GM12874 (cell line): Measurements from ENCODE around the gene GPR27.

Experiments used
- TF ChIP-seq, protein P1 (sequence below): IDR thresholded peaks from 2 replicates; pipeline ENCODE4 v1.5.1; 2011; ENCODE audit warnings: low read depth, mild to moderate bottlenecking, control low read depth, low read length, moderate library complexity; ENCODE audit not compliant: insufficient read depth

GPR27 gene

DNA sequence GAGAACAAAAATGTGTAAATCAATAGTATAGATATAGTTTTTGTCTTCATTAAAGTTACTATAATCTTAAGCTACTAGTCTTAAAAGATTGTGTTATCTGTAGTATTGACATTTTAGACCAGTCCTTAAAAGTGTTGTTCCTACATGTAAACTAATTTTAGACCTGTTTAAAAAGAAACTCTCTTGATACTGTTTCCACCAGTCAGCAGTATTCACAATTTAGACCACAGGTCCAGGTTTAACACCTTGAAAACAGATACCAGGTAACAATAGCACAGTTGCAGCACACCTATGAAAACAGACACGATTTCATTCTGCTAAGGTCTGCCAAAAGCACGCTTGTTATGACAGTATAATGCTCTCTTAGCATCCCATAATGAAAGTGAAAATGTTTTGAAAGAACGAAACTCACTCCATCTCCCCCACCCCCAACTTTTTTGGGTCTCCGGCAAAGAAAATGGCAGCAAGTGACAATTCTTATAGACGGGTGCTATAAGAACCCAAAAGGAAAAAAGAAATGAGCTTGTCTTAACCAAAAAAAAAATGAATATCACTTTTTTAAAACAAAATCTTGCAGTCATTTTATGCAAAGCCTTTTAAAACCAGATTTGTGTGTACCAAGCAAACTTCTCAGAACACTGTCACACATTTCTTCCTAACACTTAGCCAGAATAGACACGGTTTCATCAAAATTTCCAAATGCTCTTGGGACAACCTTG lies 30.0 kb upstream of the GPR27 start:
- TF ChIP-seq, protein P1, sequence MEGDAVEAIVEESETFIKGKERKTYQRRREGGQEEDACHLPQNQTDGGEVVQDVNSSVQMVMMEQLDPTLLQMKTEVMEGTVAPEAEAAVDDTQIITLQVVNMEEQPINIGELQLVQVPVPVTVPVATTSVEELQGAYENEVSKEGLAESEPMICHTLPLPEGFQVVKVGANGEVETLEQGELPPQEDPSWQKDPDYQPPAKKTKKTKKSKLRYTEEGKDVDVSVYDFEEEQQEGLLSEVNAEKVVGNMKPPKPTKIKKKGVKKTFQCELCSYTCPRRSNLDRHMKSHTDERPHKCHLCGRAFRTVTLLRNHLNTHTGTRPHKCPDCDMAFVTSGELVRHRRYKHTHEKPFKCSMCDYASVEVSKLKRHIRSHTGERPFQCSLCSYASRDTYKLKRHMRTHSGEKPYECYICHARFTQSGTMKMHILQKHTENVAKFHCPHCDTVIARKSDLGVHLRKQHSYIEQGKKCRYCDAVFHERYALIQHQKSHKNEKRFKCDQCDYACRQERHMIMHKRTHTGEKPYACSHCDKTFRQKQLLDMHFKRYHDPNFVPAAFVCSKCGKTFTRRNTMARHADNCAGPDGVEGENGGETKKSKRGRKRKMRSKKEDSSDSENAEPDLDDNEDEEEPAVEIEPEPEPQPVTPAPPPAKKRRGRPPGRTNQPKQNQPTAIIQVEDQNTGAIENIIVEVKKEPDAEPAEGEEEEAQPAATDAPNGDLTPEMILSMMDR: no peak

- TF ChIP-seq, protein P1: no peak
Observed at GRCh38 chr3:71724171-71724453, 29.5 kb upstream of the GPR27 start.

GRCh38 chr3:71724584-71725270 lies 28.9 kb upstream of the GPR27 start:
- TF ChIP-seq, protein P1: no peak

DNA sequence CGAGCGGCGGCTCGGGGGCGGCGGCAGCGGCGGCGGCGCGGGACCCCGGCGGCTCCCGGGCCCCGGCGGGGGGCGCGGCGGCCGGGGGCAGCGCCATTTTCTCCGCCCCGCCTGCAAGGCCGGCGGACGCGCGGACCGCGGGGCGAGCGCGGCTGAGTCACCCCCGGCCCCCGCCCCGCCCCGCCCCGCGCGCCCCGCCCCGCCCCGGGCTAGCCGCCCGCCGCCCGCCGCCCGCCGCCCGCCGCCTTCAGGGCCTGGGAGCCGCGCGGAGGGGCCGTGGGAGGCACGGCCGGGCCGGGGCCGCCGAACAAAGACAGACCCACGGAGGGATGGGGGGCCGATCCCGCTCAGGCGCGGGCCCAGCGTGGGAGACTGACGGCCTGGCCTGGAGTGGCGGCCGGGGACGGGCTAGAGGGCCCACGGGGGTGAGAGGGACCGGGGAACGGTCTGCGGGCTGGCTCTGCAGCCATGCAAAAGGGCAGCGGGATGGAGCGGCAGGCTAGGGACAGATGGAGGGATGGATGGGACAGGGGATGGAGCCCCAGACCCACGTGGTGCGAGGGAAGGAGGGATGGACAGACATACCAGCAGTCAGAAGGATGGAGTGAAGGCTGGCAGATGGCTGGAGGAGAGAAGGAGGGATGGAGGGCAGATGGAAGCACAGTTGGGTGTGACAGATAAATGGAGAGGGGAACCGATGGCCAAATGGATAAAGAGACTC lies 28.2 kb upstream of the GPR27 start, which contains the start of gene EIF4E3:
Gene EIF4E3 (minus strand): TSS at position 132 of the 721 bp plus-strand sequence. CDS start 35 bp downstream, at position 97.
- TF ChIP-seq, protein P1: no peak

DNA sequence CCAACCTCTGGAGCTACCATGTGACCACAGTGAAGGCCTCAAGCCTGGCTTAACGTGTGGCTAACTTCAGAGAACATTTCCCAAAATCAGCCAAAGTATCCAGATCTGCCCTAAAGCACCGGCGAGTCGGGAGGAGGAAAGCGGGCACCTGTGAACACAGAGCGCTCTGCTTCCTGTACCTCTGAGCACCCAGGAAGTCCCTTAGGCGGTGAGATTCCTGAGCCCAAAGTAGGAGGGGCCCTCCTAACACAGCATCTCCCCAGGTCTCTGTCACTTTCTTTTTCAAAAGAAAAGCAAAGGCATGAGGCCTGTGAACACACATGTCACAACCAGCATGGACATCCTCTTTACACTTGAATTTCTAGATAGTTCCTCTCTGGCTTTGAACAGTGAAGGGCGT lies 27.5 kb upstream of the GPR27 start:
- TF ChIP-seq, protein P1: no peak

DNA sequence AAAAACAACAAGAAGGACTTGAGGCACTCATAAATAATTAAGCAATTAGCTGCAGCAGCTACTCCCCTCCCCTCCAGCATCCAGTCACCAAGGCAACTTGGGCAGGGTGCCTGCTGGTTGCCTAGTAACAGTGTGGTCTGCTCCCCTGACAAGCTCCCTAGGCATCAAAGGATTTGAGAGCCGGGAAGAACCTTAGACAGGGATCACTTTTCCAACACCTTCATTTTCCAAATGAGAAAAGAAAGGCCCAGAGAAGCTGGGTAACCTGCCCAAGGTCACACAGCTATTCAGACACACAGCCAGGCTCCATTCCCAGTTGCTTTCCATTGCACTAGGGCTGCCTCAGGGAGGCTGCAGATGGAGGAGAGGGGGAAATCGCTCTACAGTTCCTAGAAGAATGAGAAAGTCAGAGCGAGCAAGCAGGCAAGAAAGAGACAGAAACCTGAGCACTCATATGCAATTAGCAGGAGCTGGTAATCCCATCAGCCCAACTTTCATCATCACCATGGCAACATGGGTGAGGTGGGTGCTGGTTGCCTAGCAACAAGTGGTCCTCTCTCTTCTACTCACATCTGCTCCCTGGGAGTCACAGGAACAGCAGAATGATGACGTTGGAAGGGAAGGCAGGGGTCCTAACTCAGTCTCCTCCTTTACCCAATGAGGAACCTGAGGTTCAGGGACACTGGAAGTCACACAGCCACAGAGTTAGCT lies 24.9 kb upstream of the GPR27 start:
- TF ChIP-seq, protein P1: no peak

- TF ChIP-seq, protein P1: no peak
Observed at GRCh38 chr3:71732637-71733036, 21.0 kb upstream of the GPR27 start.
